Ishikawa (cell line): ENCODE data around the gene APBB2.

Source experiments
- CEBPB ChIP-seq: IDR thresholded peaks from 2 replicates; pipeline ENCODE4 v1.6.1; 2012
- CREB1 ChIP-seq: IDR thresholded peaks from 2 replicates; pipeline ENCODE4 v1.6.1; 2012; ENCODE audit warnings: low read depth
- EGR1 ChIP-seq: IDR thresholded peaks from 2 replicates; pipeline ENCODE4 v1.6.1; 2012
- EP300 ChIP-seq: IDR thresholded peaks from 2 replicates; pipeline ENCODE4 v1.6.1; 2012; ENCODE audit warnings: borderline replicate concordance
- FOXM1 ChIP-seq: IDR thresholded peaks from 2 replicates; pipeline ENCODE4 v1.6.1; 2012; ENCODE audit warnings: low read depth, borderline replicate concordance
- NFIC ChIP-seq: IDR thresholded peaks from 2 replicates; pipeline ENCODE4 v1.6.1; 2012
- RAD21 ChIP-seq: IDR thresholded peaks from 2 replicates; pipeline ENCODE4 v1.6.1; 2012; ENCODE audit warnings: low read depth
- TAF1 ChIP-seq: IDR thresholded peaks from 2 replicates; pipeline ENCODE4 v1.6.1; 2012; ENCODE audit warnings: low read depth, mild to moderate bottlenecking
- TCF12 ChIP-seq: IDR thresholded peaks from 2 replicates; pipeline ENCODE4 v1.6.1; 2012; ENCODE audit warnings: low read depth
- TEAD4 ChIP-seq: IDR thresholded peaks from 2 replicates; pipeline ENCODE4 v1.6.1; 2012
- YY1 ChIP-seq: IDR thresholded peaks from 2 replicates; pipeline ENCODE4 v1.6.1; 2012; ENCODE audit warnings: low read depth
- ZBTB7A ChIP-seq: IDR thresholded peaks from 2 replicates; pipeline ENCODE4 v1.6.1; 2012; ENCODE audit warnings: low read depth
- TF ChIP-seq, protein P1 (sequence below): IDR thresholded peaks from 2 replicates; pipeline ENCODE4 v1.6.1; 2012
- TF ChIP-seq, protein P2 (sequence below): IDR thresholded peaks from 2 replicates; pipeline ENCODE4 v1.6.1; 2012; ENCODE audit warnings: low read depth, mild to moderate bottlenecking
- TF ChIP-seq, protein P3 (sequence below): IDR thresholded peaks from 2 replicates; pipeline ENCODE4 v1.6.1; 2012

APBB2 gene

GRCh38 chr4:41025824-41026223 lies 188.5 kb downstream of the APBB2 start:
- TF ChIP-seq CREB1 (no peak), TCF12 (no peak), CEBPB (no peak), FOXM1 (no peak), NFIC (no peak), YY1 (no peak), RAD21 (no peak)
- TF ChIP-seq, protein P1, sequence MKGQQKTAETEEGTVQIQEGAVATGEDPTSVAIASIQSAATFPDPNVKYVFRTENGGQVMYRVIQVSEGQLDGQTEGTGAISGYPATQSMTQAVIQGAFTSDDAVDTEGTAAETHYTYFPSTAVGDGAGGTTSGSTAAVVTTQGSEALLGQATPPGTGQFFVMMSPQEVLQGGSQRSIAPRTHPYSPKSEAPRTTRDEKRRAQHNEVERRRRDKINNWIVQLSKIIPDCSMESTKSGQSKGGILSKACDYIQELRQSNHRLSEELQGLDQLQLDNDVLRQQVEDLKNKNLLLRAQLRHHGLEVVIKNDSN: no peak

- TF ChIP-seq RAD21: no peak
- TF ChIP-seq, protein P1: 0 out of 2 replicates have a peak, but pooled peaks have one; percentile 9
Observed at GRCh38 chr4:41024556-41025491, 189.5 kb downstream of the APBB2 start.

GRCh38 chr4:41022116-41022515 lies 192.2 kb downstream of the APBB2 start:
- TF ChIP-seq YY1 (no peak), EP300 (no peak), FOXM1 (no peak), CEBPB (no peak), EGR1 (no peak), TCF12 (no peak), CREB1 (no peak), NFIC (no peak), TAF1 (no peak), RAD21 (no peak), ZBTB7A (no peak), TEAD4 (no peak)
- TF ChIP-seq, protein P2, sequence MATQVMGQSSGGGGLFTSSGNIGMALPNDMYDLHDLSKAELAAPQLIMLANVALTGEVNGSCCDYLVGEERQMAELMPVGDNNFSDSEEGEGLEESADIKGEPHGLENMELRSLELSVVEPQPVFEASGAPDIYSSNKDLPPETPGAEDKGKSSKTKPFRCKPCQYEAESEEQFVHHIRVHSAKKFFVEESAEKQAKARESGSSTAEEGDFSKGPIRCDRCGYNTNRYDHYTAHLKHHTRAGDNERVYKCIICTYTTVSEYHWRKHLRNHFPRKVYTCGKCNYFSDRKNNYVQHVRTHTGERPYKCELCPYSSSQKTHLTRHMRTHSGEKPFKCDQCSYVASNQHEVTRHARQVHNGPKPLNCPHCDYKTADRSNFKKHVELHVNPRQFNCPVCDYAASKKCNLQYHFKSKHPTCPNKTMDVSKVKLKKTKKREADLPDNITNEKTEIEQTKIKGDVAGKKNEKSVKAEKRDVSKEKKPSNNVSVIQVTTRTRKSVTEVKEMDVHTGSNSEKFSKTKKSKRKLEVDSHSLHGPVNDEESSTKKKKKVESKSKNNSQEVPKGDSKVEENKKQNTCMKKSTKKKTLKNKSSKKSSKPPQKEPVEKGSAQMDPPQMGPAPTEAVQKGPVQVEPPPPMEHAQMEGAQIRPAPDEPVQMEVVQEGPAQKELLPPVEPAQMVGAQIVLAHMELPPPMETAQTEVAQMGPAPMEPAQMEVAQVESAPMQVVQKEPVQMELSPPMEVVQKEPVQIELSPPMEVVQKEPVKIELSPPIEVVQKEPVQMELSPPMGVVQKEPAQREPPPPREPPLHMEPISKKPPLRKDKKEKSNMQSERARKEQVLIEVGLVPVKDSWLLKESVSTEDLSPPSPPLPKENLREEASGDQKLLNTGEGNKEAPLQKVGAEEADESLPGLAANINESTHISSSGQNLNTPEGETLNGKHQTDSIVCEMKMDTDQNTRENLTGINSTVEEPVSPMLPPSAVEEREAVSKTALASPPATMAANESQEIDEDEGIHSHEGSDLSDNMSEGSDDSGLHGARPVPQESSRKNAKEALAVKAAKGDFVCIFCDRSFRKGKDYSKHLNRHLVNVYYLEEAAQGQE: no peak
- TF ChIP-seq, protein P1: no peak
- TF ChIP-seq, protein P3, sequence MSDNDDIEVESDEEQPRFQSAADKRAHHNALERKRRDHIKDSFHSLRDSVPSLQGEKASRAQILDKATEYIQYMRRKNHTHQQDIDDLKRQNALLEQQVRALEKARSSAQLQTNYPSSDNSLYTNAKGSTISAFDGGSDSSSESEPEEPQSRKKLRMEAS: no peak

DNA sequence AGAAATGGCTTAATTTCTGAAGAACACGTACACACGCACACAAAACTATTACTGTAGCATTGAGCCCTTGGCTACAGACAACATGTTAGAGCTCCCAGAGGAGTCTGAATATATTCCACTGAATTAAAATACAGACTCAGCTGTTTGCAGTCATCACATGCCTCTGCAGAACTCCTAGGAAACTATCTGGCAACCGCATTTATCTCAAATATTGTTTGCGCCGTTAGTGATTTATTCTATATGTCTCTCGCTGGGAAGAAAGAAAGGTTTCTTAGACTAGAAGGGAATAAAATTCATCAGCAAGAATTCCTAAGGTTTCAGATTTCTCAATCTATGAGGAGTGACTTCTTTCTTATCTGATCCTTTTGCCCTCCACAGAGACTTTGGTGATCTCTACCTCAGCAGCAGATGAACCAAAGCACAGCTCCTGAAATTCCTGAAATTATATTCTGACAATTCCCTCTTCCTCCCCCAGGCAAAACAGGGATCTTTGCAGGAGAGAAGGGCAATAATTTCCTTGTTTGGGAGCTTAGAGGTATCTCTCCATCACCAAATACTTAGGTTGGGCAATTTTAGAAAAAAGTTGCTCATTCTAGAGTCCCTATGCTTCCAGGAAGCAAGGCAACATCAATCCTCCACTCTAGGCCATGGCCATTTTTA lies 199.2 kb downstream of the APBB2 start:
- TF ChIP-seq EGR1: no peak
- no peak for TF ChIP-seq ZBTB7A
- TF ChIP-seq RAD21: no peak
- no peak for TF ChIP-seq CREB1

DNA sequence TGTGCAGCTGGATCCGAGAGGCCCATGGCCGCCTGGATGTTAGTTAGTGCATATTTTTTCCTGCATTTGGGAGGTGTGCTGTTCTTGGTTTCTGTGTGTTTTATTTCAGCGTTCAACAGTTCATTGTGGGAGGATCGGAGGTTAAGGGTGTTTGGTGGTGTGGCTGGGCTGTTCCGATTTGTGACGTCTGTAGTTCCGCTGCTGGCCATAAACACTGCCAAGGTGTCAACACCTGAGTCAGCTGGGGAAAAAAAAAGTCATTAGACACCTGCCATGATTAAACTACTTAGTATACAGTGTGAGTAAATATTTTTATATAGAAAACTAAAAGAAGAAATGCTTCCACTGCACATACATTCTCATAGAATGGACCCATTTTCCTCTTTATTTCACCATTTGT lies 200.2 kb downstream of the APBB2 start:
- TF ChIP-seq CREB1 (no peak), EP300 (no peak), TCF12 (no peak), TAF1 (no peak), CEBPB (no peak), TEAD4 (no peak), NFIC (no peak), EGR1 (no peak), ZBTB7A (no peak), FOXM1 (no peak), YY1 (no peak), RAD21 (no peak)
- TF ChIP-seq, protein P3: no peak
- TF ChIP-seq, protein P2: no peak
- TF ChIP-seq, protein P1: no peak
